Right kidney (tissue), 1 donor: Measurements from ENCODE around the gene CD1B.
"Not testable (repeated sequence)": the region's sequence is repeated elsewhere in the genome, so short reads cannot be mapped to it uniquely, and the experiment has no call there.

Experiments
- DNase-seq: peaks from one replicate; pipeline ENCODE4 v3.0.0-alpha.2; 2016

The CD1B gene

DNA sequence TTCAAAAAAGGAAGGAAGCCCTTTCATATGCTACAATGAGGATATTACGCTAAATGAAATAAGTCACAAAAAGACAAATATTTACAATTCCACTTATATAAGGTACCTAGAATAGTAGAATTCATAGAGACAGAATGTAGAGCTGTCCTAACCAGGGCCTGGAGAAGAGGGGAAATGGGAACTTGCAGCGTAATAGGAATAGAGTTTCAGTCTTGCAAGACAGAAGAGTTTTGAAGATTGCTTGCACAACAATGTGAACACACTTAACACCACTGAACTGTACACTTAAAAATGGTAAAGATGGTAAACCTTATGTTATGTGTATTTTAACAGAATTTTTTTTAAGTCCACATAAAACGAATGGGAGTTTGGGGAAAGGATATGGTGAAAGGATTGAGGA lies 2.9 kb downstream of the CD1B start:
- DNase-seq, result no peak

- no peak for DNase-seq
Measured at GRCh38 chr1:158327481-158327880, 3.9 kb downstream of the CD1B start.

GRCh38 chr1:158324395-158324794 lies 6.9 kb downstream of the CD1B start:
- DNase-seq, result no peak

DNA sequence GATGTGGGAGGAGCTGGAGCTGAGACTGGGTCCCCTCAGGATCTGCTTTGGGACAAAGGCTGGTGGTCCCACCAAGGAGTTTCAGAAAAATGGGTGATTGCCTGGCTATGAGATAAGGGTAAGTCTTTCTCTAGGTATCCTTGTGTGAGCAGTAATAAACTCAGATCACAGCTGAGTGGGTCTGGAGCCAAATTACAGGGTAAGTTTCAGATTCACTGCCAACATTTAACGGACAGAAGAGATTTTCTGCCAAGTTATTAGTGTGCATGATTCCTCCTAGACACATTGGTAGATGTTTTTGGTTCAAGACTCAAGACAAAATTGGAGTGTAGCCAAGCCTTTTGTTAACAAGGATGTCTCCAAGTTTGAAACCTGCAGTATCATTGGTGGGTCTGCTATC lies 7.5 kb downstream of the CD1B start:
- no peak for DNase-seq

DNA sequence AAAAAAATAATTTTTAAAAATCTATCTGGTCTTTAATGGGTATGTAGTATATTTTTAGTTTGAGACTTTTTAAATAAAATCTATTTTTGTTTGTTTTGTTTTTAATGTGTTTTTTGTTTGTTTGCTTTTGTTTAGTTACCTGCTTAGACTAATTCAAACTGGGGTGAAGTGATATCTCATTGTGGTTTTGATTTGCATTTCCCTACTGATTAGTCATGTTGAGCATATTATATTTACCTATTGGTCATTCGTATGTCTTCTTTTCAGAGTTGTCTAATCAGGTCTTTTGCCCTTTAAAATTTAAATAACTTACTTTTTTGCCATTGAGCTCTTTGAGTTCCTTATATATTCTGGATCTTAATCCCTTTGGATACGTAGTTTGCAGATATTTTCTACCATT lies 20.3 kb downstream of the CD1B start:
- DNase-seq, result no peak

- DNase-seq, result no peak
Measured at GRCh38 chr1:158310623-158311022, 20.7 kb downstream of the CD1B start.

DNA sequence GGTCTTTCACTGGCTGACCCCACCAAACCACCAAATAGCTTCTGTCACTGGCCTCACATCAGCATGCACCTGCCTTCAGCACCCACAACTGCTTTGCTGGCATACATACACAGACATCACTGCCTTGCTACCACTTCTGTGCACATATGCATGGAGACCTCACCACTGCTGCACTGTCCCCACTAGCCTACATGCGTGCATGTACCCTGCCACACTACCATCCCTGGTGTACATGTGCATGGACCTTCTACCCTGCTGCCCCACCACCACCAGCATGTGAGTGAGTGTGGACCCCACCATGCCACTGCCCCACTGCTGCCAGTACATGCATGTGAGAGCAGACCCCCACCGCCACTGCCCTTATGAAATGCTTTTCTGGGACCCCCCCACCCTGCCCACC lies 35.5 kb downstream of the CD1B start:
- no peak for DNase-seq

- no peak for DNase-seq
Measured at GRCh38 chr1:158290321-158290844, 40.9 kb downstream of the CD1B start.

GRCh38 chr1:158289811-158290210 lies 41.5 kb downstream of the CD1B start, which contains the start of gene CD1C:
Gene CD1C, plus strand, starts transcription at chr1:158289923. Its CDS starts 142 bp downstream, at chr1:158290065.
- DNase-seq, result no peak

GRCh38 chr1:158286941-158287346 lies 44.4 kb downstream of the CD1B start:
- no peak for DNase-seq

DNA sequence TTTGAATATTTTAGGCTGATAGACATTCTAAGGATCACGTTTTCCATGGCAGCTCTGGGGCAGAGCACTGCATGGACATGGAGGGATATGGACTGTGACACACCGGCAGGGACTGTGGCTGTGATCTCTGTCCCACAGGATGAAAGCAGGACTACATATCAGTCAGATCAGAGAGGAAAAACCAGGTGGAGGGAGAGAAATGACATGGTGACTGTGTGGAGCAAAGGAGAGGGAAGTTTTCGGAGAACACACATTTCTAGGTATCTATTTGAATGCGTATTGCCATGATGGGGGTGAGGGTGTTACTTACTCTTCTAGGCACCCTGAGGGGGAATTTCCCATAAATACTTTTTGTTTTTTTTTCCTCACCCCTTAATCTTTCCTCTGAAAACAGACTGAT lies 44.8 kb downstream of the CD1B start:
- no peak for DNase-seq

DNA sequence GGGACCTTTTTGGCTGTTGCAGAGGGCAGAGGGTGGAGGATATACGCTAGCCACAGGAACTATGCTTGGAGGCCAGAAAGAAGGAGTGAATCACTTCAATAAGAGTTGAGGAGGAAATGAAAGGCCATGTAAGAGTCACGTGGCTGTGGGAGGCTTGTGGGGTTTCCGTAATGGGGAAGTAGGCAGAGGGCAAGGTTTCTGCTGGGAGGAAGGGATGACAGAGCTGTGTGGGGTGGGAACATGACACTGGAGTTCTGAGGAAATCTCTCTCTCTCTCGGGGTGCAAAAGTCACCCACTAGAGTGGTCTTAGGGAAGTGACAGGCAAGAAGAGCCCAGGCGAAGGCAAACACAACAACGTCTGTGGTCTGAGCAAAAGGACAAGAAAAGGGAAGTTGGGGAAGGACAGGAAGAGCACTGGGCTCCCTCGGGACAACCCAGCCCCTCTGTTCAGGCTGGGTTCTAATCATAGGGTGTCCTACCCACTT lies 45.5 kb downstream of the CD1B start:
- DNase-seq, result no peak

DNA sequence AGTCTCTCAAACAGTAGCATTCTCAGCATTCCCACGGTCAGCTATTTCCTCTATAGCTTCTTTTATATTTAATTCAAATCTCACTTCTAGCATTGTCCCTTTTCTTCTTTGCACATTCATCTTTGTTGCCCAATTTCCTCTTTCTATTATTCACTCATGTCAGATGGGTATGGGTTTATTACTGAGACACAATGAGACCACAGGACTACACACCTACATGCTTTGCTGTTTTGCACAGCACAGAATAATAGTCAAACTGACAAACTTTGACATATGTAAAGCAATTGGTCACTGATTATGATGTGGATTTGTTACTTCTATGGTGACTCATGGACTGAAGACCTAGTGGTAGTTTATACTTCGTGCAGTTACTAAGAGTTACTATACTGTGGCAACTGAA lies 47.4 kb downstream of the CD1B start:
- DNase-seq, result no peak

DNA sequence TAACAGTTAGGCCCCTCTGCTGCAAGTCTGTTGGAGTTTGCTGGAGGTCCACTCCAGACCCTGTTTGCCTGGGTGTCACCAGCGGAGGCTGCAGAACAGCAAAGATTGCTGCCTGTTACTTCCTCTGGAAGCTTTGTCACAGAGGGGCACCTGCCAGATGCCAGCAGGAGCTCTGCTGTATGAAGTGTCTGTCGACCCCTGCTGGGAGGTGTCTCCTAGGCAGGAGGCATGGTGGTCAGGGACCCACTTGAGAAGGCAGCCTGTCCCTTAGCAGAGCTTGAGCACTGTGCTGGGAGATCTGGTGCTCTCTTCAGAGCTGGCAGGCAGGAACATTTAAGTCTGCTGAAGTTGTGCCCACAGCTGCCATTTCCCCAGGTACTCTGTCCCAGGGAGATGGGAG lies 48.9 kb downstream of the CD1B start:
- not testable (repeated sequence) for DNase-seq
